ENCODE data around the gene LONRF2.
"Not testable (repeated sequence)": the region's sequence is repeated elsewhere in the genome, so short reads cannot be mapped to it uniquely, and the experiment has no call there.

The LONRF2 gene

DNA sequence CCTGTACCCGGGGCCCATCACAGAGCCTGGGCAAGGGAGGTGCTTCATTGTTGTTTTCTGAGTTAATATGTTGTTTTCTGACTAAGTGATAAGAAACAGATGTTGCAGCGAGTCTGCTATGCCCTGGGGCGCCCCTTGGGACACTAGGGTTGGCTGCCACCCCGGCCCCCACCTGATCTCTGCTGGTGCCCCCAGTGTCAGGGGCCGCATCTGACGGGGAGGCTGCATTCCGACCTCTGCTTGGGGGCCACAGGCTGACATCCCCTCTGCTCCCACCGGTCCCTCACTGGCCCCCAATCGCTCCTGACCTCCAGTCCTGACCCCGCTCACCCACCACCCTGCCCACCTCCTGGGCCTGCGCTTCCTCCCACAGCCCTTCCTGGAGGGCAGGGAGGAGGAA, 65.9 kb downstream of the LONRF2 start:
- no peak for DNase-seq (ENCODE audit: low read depth in 2 of 3, low spot score in 1 of 3)

- DNase-seq (ENCODE audit: low read depth in 2 of 3, low spot score in 1 of 3): no peak
Observed at GRCh38 chr2:100254646-100255210, 67.6 kb downstream of the LONRF2 start.

DNA sequence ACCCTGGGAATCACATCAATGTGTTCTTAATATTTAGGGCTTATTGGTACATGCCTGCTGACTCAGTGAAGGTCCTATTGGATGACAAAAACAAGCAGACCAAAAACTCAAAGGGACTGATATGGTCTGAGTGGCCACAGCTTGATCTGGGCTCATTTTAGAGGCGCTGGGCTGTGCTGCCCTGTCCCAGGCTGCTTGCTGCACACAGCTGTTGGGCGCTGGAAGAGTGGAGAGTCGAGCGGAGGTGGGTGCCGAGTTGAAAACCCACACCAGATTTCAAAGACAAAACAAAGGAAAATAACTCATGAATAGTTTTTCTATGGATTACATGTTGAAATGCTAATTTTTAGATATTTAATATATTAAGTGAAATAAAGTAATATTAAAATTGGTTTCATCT, 68.5 kb downstream of the LONRF2 start:
- no peak for DNase-seq (ENCODE audit: low read depth in 2 of 3, low spot score in 1 of 3)

DNA sequence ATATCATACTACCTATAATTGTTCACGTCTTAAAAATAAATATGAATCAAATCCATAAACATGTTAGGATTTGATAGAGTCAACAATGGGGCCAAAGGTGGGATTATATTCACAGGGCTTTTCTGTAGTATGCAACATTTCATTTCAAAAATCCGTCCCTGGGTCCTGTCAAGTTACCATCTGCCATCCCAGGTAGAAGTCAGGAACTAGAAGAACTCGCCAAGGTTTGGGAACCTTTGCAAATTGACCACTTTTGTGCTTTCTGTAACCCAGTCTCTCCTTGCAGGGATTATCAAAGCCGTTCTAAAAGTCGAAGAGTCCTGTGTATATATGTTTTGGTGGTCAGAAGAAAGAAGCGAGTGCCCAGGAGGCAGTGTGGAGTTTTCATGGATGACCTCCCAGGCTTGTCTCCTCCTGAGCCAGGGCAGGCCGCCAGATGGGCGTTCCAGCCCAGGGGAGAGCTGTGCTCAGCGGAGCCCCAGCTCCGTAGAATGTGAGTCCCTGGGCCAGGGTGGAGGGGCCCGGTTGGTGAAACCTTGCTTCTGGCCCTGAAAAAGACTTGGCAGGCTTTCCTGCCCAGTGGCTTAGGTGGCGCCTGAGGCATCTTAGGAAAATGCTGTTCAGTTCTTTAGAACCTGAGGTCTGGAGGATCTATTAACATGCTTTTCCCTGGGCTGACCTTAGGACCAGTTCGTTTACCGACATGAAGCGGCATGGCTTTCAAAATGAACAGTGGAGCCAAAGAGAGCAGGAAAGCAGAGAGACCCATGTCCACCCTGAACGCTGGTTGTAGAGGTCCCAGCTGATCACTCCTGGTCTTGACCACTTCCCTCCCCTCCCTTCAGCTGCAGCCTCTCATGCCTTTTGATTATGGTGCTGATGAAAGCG, 69.2 kb downstream of the LONRF2 start:
- DNase-seq (ENCODE audit: low read depth in 2 of 3, low spot score in 1 of 3): no peak

DNA sequence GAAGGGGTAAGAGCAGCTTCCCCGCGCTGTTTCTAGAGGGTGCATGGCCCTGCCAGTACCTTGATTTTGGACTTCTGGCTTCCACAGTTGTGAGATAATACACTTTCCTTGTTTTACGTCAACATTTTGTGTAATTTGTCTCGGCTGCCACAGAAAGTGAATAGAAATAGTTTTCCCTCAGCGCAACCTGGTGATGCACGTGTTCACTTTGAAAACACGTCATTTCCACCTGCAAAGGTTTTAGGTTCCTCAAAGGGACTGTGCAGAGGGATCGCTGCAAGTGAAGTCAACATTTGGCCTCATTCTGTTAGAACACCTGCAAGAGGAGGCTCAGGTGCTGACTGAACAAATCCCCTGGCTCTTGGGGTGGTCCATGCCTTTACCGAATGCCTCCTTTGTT, 71.7 kb downstream of the LONRF2 start:
- DNase-seq (ENCODE audit: low read depth in 2 of 3, low spot score in 1 of 3): no peak

- DNase-seq (ENCODE audit: low read depth in 2 of 3, low spot score in 1 of 3): no peak
Observed at GRCh38 chr2:100248971-100249370, 73.3 kb downstream of the LONRF2 start.

DNA sequence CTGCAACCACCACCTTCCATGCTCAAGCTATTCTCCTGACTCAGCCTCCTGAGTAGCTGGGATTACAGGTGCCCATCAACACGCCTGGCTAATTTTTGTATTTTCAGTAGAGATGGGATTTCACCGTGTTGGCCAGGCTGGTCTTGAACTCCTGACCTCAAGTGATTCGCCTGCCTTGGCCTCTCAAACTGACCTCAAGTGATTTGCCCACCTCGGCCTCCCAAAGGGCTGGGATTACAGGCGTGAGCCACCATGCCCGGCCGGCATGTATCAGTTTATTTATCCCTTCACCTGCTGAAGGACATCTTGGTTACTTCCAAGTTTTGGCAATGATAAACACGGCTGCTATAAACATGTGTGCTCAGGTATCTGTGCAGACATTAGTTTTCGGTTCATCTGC, 73.7 kb downstream of the LONRF2 start:
- DNase-seq (ENCODE audit: low read depth in 2 of 3, low spot score in 1 of 3): not testable (repeated sequence)

DNA sequence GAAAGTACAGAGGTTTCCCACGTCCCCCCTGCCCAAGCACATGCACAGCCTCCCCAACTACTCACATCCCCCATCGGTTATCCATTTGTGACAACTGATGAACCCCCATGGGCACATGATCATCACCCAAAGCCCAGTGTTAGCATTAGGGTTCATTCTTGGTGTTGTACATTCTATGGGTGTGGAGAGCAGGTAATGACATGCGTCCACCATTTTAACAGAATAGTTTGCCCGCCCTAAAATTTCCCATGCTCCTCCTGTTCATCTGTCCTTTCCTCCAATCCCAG, 74.3 kb downstream of the LONRF2 start:
- DNase-seq (ENCODE audit: low read depth in 2 of 3, low spot score in 1 of 3): no peak

DNA sequence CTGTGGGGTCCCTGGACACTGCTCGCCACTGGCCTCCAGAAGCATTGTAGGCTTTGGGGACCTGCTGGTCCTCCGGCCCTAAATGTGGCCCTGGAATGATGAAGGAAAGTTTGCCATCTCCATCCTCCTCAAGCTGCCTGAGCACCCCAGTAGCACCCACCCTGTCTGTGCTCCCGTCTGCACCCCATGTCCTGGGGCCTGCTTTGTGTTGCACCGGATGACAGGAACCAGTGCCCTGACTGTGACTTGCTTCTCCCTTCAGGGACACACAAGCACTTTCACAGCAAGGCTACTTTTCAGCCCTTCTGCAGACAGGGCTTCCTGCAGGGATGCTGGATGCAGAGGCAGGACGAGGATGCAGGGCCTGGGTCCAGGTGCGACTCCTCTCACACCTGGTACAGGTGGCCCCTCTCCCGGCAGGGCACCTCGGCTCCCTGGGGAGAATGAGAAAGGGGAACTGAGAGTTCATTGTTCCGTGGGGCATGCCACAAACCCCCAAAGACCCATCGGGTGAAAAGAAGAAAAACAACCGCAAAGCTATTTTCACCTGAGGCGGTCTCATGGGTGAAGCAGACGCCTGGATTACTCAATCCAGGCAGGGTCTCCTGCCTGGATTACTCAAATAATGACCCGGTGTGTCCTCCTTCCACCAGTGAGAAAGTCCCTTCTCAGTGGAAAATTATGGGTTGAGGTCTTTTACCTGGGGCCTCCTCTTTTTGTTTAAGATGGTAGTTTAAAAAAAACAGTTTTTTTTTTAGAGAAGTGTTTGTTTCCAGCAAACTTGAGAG, 74.9 kb downstream of the LONRF2 start:
- DNase-seq (ENCODE audit: low read depth in 2 of 3, low spot score in 1 of 3): no peak

DNA sequence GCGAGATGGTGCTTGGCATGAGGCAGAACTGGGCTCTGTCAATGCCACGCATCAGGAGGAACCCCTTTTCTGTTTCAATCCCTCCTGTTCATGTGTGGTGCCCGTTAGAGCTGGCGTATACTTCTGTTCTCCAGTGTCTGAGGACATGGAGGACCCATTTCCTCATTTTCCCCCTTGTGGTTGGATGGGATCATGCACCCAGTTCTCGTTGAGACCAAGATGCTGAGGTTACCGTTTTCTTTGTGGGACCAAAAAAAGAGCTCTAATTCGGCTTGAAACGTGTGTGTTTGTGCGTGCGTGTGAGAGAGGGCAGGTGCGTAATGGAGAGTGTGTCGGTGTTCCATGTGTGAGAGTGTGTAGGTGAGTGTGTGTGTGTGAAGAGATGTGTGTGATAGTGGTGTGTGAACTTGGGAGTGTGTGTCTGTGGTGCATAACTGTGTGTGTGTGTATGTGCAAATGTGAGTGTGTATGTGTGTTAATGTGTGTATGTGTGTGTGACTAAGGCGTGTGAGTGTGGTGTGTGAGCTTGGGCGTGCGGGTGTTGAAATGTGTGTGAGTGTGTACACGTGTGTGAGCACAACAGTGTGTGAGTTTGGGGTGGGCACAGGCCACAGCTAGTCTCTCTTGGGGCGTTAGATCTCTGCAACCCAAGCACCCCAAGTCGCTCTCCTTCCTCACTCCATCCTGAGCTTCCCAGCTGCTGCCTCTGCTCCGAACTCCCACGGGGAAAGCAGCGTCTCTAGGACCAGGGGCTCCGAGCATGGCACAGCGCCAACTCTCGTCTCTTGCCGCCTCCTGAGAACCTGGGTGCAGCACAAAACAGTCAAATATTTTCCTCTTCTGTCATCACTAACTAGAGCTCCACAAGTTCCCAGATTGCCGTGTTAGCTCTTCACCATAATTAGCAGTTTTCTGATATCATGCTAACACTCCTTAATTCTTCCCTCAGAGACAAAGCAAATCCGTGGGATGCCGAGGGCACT, 75.8 kb downstream of the LONRF2 start:
- peak in 1 of 3 donors; percentile 24 for DNase-seq (ENCODE audit: low read depth in 2 of 3, low spot score in 1 of 3)

DNA sequence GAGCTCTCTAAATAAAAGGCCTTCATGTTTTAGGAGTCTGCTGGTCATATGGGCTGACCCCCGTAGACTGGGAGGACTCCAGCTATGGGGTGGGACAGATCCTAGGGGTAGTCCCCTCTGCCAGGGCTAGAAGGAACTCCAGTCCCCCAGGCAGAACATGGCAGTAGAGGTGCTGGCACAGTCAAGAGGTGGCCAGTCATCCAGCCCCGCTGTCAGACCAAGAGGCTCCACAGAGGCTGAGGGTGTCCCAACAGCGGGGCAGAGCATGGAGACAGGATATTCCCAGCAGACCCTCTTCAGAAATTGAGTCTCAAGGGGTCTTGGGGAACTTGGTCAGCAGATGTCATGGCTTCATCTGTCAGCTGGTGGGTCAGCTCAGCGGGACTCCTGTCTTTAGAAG, 76.6 kb downstream of the LONRF2 start:
- no peak for DNase-seq (ENCODE audit: low read depth in 2 of 3, low spot score in 1 of 3)

DNA sequence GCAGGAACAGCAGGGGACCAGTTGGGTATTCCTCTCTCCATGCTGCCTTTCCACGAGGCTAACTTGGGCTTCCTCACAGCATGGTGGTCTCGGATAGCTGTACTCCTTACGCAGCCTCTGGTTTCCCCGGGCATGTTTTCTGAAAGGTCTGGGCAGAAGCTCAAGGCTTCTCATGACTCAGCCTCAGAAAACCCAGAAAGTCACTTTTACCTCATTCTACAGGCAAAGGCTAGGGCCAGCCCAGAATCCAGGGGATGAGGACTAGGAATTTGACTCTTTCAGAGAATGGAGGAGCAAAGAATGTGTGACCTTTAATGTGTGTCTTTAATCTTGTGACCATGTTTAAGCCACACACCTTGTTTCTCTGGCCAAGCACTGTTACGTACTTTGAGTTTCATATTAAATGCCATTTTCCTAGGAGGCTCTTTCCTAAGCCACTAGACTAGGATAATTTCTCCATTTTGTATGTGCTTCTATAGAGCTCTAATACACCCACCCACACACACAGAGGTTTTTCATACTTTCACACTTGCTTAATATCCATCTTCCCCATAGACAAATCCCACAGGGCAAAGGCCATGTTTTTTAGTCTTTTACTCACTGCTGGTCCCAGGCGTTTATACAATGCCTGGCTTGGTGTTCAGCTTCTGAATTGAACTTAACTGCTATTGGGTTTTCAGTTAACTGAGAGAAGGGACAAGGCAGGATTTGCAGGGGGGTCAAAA, 77.3 kb downstream of the LONRF2 start:
- DNase-seq (ENCODE audit: low read depth in 2 of 3, low spot score in 1 of 3): no peak

DNA sequence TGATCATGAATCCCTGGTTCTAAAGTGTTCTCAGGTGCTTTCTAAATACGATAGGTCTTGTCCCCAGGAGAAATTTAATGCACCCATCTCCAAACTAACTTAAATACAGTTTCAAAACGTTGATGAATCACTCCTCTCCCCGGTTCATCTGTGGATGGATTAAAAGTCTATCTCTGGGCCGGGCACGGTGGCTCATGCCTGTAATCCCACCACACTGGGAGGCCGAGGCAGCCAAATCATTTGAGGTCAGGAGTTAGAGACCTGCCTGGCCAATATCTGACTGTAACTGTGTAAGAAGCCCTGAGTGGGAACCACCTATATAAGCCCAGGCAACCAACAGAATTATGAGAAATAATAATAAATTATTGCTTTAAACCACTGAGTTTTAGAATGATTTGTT, 78.7 kb downstream of the LONRF2 start:
- DNase-seq (ENCODE audit: low read depth in 2 of 3, low spot score in 1 of 3): no peak

- DNase-seq (ENCODE audit: low read depth in 2 of 3, low spot score in 1 of 3): peak; percentile 35 to 55 (median 35)
Observed at GRCh38 chr2:100242891-100243619, 79.2 kb downstream of the LONRF2 start.

DNA sequence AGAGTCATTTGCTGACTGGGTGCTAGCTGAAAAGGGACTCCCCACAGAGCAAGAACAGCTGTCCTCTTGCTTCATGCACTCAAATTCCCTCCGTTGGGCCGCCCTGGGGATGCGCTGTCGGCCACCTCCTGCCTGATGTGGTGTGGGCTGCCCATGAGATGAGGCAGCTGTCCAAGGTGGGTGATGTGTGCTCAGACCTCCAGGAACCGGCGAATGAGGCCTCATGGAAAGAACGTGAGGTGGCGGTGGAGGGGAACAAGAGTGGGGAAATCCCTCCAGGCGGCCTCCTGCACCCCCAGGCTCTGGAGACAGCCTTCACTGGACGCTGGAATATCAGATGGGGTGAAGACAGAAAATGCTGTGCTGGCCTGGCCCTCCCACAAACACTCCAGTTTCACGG, 79.8 kb downstream of the LONRF2 start:
- DNase-seq (ENCODE audit: low read depth in 2 of 3, low spot score in 1 of 3): no peak

DNA sequence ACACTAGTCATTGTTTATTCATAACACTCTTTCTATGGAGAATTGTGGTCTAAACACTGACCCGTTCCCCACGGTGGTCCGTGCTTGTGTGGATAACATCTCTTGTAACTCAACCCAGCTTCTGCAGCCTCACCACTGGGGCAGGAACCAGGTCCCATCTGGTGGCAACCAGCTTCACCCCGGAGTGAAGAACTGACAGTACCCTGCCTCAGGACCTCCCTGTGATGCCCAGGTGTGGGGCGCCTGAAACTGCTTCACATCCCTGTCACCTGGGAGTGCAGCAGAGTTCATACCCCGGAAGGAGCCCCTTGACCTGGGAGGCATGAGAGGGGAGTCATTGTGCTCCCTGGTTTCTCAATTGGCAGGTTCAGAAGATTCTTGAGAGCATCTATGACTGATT, 81.1 kb downstream of the LONRF2 start:
- no peak for DNase-seq (ENCODE audit: low read depth in 2 of 3, low spot score in 1 of 3)

- no peak for DNase-seq (ENCODE audit: low read depth in 2 of 3, low spot score in 1 of 3)
Observed at GRCh38 chr2:100240386-100240785, 81.9 kb downstream of the LONRF2 start.

- DNase-seq (ENCODE audit: low read depth in 2 of 3, low spot score in 1 of 3): no peak
Observed at GRCh38 chr2:100239486-100240210, 82.7 kb downstream of the LONRF2 start.

GRCh38 chr2:100238471-100238870, 83.8 kb downstream of the LONRF2 start:
- no peak for DNase-seq (ENCODE audit: low read depth in 2 of 3, low spot score in 1 of 3)

Measured in stimulated activated CD4-positive, alpha-beta T cell treated with anti-CD3 and anti-CD28 coated beads, Interleukin-12 subunit alpha, Interleukin-12 subunit beta, amount 100 ng/mL, for 48 hours (primary cell).